Nephron progenitor cell (in vitro differentiated cells): ENCODE measurements around the gene GNG13.

ENCODE experiments used
- DNase-seq: peaks from one replicate; pipeline ENCODE4 v3.0.0; 2021
- H3K27ac Mint-ChIP-seq: 2 replicates; pipeline ENCODE4 v1.8.0; 2021; ENCODE audit warnings: mild to moderate bottlenecking, moderate library complexity, mixed read lengths
- H3K27me3 Mint-ChIP-seq: 2 replicates; pipeline ENCODE4 v1.8.0; 2021; ENCODE audit warnings: mild to moderate bottlenecking, low read depth, mixed read lengths; ENCODE audit not compliant: poor library complexity
- H3K36me3 Mint-ChIP-seq: 2 replicates; pipeline ENCODE4 v1.8.0; 2021; ENCODE audit warnings: low read depth, mixed read lengths
- H3K4me1 Mint-ChIP-seq: 2 replicates; pipeline ENCODE4 v1.8.0; 2021; ENCODE audit warnings: mixed read lengths
- H3K4me3 Mint-ChIP-seq: 2 replicates; pipeline ENCODE4 v1.8.0; 2021; ENCODE audit warnings: mild to moderate bottlenecking, moderate library complexity, mixed read lengths
- H3K9me3 Mint-ChIP-seq: 2 replicates; pipeline ENCODE4 v1.8.0; 2021; ENCODE audit warnings: mild to moderate bottlenecking, moderate library complexity, mixed read lengths
- CTCF ChIP-seq: fragments of 200-600 bp; sonication (generic); IDR thresholded peaks from 2 replicates; pipeline ENCODE4 v1.5.0; 2021; ENCODE audit warnings: antibody characterized with exemption

The GNG13 gene

GRCh38 chr16:787321-787966, 13.1 kb downstream of the GNG13 start:
- Mint-ChIP-seq H3K27ac (no peak overlapping the region), H3K9me3 (no peaks in the 10 kb centered on the region), H3K4me3 (peak overlapping the region; percentile 87), H3K27me3 (no peaks in the 10 kb centered on the region), H3K36me3 (peaks cover 8% of the 10 kb centered on the region), H3K4me1 (peaks cover 3% of the 10 kb centered on the region)
- no peak for TF ChIP-seq CTCF
- DNase-seq, result no peak

GRCh38 chr16:785563-786535, 14.7 kb downstream of the GNG13 start:
- Mint-ChIP-seq H3K27ac (no peak overlapping the region), H3K4me1 (peaks cover 3% of the 10 kb centered on the region), H3K4me3 (peak overlapping the region; percentile 69), H3K36me3 (no peaks in the 10 kb centered on the region), H3K9me3 (no peaks in the 10 kb centered on the region), H3K27me3 (no peaks in the 10 kb centered on the region)
- peak; percentile 80 for TF ChIP-seq CTCF
- peak; percentile 88 for DNase-seq

GRCh38 chr16:784431-784830, 16.1 kb downstream of the GNG13 start:
- H3K27ac Mint-ChIP-seq, result no peak overlapping the region
- no peak overlapping the region for H3K4me3 Mint-ChIP-seq
- no peaks in the 10 kb centered on the region for H3K9me3 Mint-ChIP-seq
- no peak for DNase-seq
- no peak for TF ChIP-seq CTCF
- H3K36me3 Mint-ChIP-seq, result no peaks in the 10 kb centered on the region
- H3K4me1 Mint-ChIP-seq, result peaks cover 3% of the 10 kb centered on the region
- peaks cover 5% of the 10 kb centered on the region for H3K27me3 Mint-ChIP-seq

- Mint-ChIP-seq H3K27ac (no peak overlapping the region), H3K36me3 (no peaks in the 10 kb centered on the region), H3K27me3 (peaks cover 5% of the 10 kb centered on the region), H3K4me1 (peaks cover 3% of the 10 kb centered on the region), H3K9me3 (no peaks in the 10 kb centered on the region), H3K4me3 (no peak overlapping the region)
- DNase-seq, result no peak
- no peak for TF ChIP-seq CTCF
Measured at GRCh38 chr16:783404-784161, 17.0 kb downstream of the GNG13 start.

- no peak for TF ChIP-seq CTCF
- Mint-ChIP-seq H3K9me3 (no peaks in the 10 kb centered on the region), H3K4me3 (no peak overlapping the region), H3K27ac (no peak overlapping the region), H3K27me3 (peaks cover 7% of the 10 kb centered on the region), H3K4me1 (peaks cover 5% of the 10 kb centered on the region), H3K36me3 (no peaks in the 10 kb centered on the region)
- DNase-seq, result no peak
Measured at GRCh38 chr16:782766-783403, 17.6 kb downstream of the GNG13 start.
